DMS 273 (cell line): ENCODE measurements around the gene TPD52L1.

Experiments
- DNase-seq: peaks from one replicate; lab custom pipeline; 2025; ENCODE audit not compliant: unreplicated experiment; lab: John Stamatoyannopoulos, UW

The TPD52L1 gene

GRCh38 chr6:125301435-125302391 is 148.1 kb downstream of the TPD52L1 start, which contains the start of gene HDDC2:
Gene HDDC2 (minus strand): TSS chr6:125301967. CDS start chr6:125301932, 35 bp downstream.
- peak; percentile 76 for DNase-seq

DNA sequence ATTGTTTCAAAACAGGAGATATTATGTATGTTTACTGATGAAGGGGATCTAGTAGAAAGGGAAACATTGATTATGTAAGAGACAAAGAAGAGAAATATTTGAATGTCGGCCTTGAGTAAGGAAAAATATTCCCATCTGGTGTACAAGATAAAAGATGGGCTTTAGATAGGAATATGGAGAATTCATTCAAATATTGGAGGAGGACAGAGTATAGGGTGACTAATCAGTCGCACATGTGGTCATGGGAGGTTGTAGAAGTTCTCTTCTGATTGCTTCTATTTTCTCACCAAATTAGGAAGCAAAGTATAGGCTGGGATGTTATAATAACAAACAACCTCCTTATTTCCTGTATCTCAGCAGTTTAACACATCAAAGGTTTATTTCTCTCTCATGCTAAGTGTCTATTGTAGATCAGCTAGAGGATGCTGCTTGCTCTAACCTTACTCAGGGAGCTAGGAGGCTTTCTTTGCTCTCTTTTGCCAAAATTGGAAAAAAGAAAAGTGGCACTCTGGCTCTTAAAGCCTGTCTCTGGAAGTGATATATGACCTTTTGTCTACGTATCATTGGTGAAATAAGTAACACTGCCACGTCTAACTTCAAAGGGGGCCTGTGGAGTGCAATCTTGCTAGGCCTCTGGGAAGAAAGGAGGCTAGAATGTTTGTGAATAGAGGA is 149.4 kb downstream of the TPD52L1 start:
- DNase-seq, result no peak

DNA sequence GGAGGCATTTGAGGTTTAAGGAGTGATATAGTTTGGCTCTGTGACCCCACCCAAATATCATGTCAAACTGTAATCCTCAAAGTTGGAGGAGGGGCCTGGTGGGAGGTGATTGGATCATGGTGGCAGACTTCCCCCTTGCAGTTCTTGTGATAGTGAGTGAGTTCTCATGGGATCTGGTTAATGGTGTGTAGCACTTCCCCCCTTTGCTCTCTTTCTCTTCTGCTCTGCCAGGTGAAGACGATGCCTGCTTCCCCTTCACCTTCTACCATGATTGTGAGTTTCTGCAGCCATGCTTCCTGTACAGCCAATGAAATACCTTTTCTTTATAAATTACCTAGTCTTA is 149.9 kb downstream of the TPD52L1 start:
- no peak for DNase-seq

- no peak for DNase-seq
Measured at GRCh38 chr6:125304970-125305660, 151.5 kb downstream of the TPD52L1 start.

- DNase-seq, result no peak
Measured at GRCh38 chr6:125306756-125307149, 153.2 kb downstream of the TPD52L1 start.

DNA sequence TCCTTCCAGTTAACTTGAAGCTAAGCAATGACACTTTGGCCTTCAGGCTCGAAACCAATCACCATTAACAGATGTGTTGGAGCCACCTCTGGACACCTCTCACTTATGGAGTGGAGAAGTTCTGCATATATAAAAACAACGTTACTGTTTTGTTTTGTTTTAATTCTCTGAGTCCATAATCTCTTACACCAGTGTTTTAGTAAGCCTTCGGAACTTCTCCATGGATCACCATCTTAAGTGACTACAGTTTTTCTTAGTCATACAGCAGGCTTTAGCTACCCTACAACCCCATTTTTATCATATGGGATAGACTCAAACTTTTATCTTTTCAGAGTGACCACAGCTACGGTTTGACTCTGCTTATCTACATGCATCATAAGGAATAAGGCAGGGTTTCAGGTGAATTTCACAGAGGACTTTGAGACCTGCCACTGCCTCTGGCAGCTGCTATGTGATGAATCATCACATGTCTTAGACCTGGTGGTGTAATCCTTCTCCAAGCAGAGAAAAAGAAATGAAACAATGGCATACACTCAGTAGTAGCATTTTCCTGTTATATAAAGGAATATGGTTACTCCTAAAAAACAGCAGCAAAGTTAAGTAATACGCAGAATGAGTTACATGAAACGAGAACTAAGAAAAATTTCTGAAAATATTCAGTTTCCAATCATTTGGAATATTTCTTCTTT is 153.7 kb downstream of the TPD52L1 start:
- DNase-seq, result no peak

- no peak for DNase-seq
Measured at GRCh38 chr6:125307964-125308615, 154.5 kb downstream of the TPD52L1 start.

DNA sequence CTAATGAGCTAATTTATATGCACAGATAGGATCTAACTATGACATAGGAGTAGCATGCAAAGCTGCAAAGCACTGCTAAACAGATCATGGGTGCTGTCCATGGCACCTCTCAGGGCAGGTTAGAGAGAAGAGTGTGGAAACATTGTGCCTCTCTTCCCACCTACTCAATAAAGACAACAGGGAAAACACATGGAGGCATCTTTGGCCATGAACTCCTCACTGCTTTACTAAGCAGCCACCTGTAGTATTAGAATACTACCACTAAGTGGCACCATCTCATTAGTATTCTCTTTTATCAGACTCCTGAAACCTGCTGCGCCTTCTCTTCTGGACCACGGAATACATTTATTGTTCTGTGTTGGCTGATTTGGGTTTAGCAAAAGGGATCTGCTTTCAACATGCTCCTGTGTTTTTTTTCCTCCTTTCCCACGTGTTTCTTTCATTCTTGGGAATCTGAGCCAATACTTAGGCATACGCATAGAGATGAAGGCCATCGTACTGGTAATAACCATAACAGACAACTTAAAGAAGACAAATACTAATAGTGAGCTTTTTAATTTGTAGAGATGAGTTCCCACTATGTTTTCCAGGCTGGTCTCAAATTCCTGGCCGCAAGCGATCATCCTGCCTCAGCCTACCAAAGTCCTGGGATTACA is 157.5 kb downstream of the TPD52L1 start:
- DNase-seq, result peak; percentile 82

DNA sequence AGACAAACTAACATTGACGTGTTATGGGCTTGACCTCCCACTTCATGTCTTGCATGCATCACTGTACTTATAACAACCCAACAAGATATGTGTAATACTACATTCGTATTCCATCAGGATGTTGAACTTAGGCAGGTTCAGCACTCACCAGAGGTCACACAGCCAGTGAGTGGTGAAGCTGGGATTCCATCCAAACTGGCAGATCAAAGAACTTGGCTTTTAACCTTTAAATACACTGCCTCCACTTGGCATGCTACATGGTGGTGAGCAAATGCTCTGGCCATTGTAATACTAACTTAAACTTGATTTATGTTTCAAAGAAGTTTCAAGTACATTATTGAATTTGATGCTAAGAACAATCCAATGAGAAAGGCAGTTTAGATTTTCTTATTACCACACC is 158.9 kb downstream of the TPD52L1 start:
- no peak for DNase-seq

GRCh38 chr6:125312950-125313349 is 159.4 kb downstream of the TPD52L1 start:
- DNase-seq, result no peak
